Brain microvascular endothelial cell (primary cell): ENCODE data around the gene SP5.

ENCODE experiments used
- DNase-seq: peaks from one replicate; pipeline ENCODE4 v3.0.0-alpha.2; 2020
- H3K27ac ChIP-seq: fragments of 250-450 bp; sonication (Bioruptor Pico); 2 replicates; pipeline ENCODE4 v1.5.1; 2020; ENCODE audit warnings: mild to moderate bottlenecking, moderate library complexity
- H3K27me3 ChIP-seq: fragments of 250-450 bp; sonication (Bioruptor Pico); replicated peaks from 2 replicates; pipeline ENCODE4 v1.5.1; 2020; ENCODE audit warnings: mild to moderate bottlenecking
- H3K36me3 ChIP-seq: fragments of 250-450 bp; sonication (Bioruptor Pico); replicated peaks from 2 replicates; pipeline ENCODE4 v1.5.1; 2020; ENCODE audit warnings: mild to moderate bottlenecking
- H3K4me3 ChIP-seq: 2 replicates; pipeline ENCODE4 v1.5.1; 2011; ENCODE audit warnings: low read depth, mild to moderate bottlenecking, control low read depth, low read length, moderate library complexity
- in situ Hi-C: cut with HindIII; loops from 2 replicates; pipeline ENCODE4 v1.10.0; 2017; ENCODE audit warnings: low sequenced_read_pairs, low pct_ligation_motif_present
- TF ChIP-seq, protein P1 (sequence below): IDR thresholded peaks from 2 replicates; pipeline ENCODE4 v1.5.1; 2011; ENCODE audit warnings: low read depth, mild to moderate bottlenecking, moderate library complexity, low read length, control low read depth, inconsistent platforms; ENCODE audit errors: missing control alignments

The SP5 gene

GRCh38 chr2:170716851-170717598 lies 1.9 kb downstream of the SP5 start:
- in situ Hi-C loops, result loop anchor here (25.0 kb wide), 1 partner anchor 305 kb away; no protein-coding TSS in a partner anchor
- no peak overlapping the region for H3K27ac ChIP-seq
- no peaks in the 10 kb centered on the region for H3K36me3 ChIP-seq
- peaks cover 77% of the 10 kb centered on the region for H3K27me3 ChIP-seq
- no peak overlapping the region for H3K4me3 ChIP-seq
- DNase-seq, result no peak
- TF ChIP-seq, protein P1, sequence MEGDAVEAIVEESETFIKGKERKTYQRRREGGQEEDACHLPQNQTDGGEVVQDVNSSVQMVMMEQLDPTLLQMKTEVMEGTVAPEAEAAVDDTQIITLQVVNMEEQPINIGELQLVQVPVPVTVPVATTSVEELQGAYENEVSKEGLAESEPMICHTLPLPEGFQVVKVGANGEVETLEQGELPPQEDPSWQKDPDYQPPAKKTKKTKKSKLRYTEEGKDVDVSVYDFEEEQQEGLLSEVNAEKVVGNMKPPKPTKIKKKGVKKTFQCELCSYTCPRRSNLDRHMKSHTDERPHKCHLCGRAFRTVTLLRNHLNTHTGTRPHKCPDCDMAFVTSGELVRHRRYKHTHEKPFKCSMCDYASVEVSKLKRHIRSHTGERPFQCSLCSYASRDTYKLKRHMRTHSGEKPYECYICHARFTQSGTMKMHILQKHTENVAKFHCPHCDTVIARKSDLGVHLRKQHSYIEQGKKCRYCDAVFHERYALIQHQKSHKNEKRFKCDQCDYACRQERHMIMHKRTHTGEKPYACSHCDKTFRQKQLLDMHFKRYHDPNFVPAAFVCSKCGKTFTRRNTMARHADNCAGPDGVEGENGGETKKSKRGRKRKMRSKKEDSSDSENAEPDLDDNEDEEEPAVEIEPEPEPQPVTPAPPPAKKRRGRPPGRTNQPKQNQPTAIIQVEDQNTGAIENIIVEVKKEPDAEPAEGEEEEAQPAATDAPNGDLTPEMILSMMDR, result peak; percentile 56

- TF ChIP-seq, protein P1, result no peak
- Histone ChIP-seq H3K27ac (no peak overlapping the region), H3K27me3 (peaks cover 74% of the 10 kb centered on the region), H3K36me3 (no peaks in the 10 kb centered on the region), H3K4me3 (no peak overlapping the region)
- DNase-seq, result no peak
- in situ Hi-C loops, result loop anchor here (25.0 kb wide), 1 partner anchor 305 kb away; no protein-coding TSS in a partner anchor
Observed at GRCh38 chr2:170717599-170717963, 2.4 kb downstream of the SP5 start.

GRCh38 chr2:170717991-170718589 lies 3.0 kb downstream of the SP5 start:
- no peak for DNase-seq
- TF ChIP-seq, protein P1, result no peak
- Histone ChIP-seq H3K27ac (no peak overlapping the region), H3K27me3 (peaks cover 69% of the 10 kb centered on the region), H3K4me3 (no peak overlapping the region), H3K36me3 (no peaks in the 10 kb centered on the region)
- in situ Hi-C loops, result loop anchor here (25.0 kb wide), 1 partner anchor 306 kb away; no protein-coding TSS in a partner anchor

GRCh38 chr2:170719810-170720209 lies 4.7 kb downstream of the SP5 start:
- in situ Hi-C loops, result loop anchor here (25.0 kb wide), 1 partner anchor 308 kb away; no protein-coding TSS in a partner anchor
- TF ChIP-seq, protein P1, result no peak
- no peak overlapping the region for H3K27ac ChIP-seq
- H3K36me3 ChIP-seq, result no peaks in the 10 kb centered on the region
- no peak for DNase-seq
- no peak overlapping the region for H3K4me3 ChIP-seq
- H3K27me3 ChIP-seq, result peaks cover 54% of the 10 kb centered on the region

- Histone ChIP-seq H3K27me3 (peaks cover 35% of the 10 kb centered on the region), H3K4me3 (no peak overlapping the region), H3K27ac (no peak overlapping the region), H3K36me3 (no peaks in the 10 kb centered on the region)
- TF ChIP-seq, protein P1, result no peak
- no peak for DNase-seq
- in situ Hi-C loops, result loop anchor here (25.0 kb wide), 1 partner anchor 309 kb away; no protein-coding TSS in a partner anchor
Observed at GRCh38 chr2:170721678-170722077, 6.5 kb downstream of the SP5 start.
